COLO668 (cell line): ENCODE measurements around the gene ATP6V1B1.
"Not testable (repeated sequence)": the region's sequence is repeated elsewhere in the genome, so short reads cannot be mapped to it uniquely, and the experiment has no call there.

Experiments
- DNase-seq: peaks from one replicate; lab custom pipeline; 2025; ENCODE audit not compliant: unreplicated experiment; lab: John Stamatoyannopoulos, UW

ATP6V1B1 gene

DNA sequence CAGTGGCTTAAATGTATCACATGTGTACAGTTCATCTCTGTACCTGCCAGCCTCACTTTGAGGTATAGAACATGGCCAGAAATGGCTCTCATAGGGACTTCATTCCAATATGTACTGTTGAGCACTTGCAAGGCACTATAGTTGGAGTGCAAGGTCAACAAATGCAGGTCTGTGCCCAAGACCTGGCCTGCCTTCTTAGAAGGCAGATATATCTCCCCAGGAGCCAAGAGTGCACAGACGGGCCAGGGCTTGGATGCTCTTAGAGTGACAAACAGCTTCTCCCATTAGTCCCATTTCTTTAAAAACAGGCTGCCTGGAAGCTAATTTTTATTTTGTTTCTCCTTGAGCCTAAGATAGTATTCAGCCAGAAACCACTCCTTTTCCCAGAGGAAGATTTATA, 51.7 kb downstream of the ATP6V1B1 start:
- DNase-seq, result no peak

DNA sequence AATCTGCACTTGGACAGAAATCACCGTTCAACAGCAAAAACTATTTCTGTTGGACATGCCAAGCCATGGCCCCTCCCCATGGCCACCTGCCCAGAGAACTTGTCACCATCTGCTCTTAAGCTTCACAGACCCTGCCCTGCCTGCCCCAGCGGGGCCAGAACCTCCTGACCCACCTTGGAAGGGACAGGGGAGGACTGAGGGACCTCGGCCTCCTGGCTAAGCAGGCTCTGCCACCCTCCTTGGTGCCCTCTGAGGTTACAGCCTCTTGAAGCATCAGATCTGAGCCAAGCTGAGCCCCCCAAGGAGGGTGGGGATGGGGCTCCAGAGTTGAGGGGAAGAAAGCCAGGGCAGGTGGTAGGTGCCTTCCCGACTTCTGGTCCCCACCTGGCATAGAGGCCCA, 52.5 kb downstream of the ATP6V1B1 start:
- no peak for DNase-seq

DNA sequence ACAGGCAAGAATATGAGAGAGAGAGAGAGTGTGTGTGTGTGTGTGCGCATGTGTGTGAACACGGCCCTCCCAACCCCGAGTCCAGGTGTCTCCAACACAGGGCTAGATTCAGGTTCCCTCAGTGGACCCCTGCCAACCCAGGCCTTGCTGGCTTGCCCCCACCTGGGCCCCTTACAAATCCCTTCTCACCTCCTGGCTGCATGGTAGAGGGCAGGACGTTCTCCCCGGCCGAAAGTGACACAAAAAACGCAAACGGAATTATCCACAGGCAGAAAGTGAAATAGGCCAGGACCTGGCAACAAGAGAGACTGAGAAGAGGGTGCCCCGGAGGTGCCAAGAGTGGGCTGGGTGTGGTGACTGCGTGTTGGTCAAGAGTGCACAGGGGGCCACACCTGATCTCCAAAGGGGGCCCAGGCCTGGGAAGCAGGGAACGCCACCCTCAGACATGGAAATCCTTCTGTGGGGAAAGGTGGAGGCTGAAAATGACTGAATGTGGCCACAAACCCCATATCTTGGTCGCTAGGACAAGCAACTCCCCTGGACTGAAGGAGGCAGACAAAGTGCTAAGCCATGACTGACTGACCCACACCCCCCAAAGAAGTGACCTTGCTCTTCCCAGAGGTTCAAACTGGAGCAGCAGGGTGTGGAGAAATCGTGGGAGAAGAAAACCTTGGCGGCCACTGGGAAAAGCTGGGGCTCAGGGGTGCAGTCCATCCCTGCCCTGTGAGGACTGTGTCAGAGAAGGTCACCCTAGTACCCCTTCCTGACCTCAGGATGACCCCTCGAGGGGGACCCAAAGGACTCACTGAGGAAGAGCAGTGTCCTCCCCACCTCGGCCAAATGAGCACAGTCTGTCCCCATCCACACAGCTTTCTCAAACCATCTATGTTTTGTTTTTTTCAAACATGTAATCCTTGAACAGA, 53.3 kb downstream of the ATP6V1B1 start:
- DNase-seq, result no peak

DNA sequence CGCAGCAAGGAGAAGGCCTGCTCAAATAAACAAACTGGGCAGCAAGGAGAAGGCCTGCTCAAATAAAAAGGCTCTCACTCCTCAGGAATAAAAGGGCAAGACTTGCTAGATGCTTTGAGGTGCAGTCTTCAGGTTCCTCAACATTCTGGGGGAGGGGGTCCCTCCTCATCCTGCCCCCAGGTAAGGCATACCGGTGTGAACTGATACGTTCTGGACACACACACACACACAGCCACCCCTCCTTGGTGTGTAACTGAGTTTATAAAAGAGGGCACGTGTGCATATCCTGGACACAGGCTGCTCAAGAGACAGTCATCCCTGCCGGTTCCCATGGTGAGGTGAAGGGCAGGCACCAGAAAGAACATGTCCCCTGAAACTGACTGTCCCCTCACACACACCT, 54.5 kb downstream of the ATP6V1B1 start:
- DNase-seq, result no peak

DNA sequence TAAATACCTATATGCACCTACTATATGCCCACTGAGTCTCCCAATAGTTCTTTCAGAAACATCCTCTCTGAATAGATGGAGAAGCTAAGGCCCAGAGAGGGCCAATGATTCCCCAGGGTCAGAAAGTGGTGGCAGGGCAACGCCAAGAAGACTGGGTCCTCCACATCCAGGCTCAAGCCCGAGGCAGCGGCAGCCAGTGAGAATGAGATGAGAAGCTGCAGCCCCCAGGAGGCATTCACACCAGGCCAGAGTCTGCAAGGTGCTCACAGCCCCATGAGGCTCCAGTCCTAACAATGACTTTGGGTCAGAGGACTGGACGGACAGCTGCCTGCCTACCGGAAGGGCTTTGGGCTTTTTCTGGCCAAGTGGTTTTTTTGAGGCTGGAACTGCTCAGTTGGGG, 55.4 kb downstream of the ATP6V1B1 start:
- no peak for DNase-seq

DNA sequence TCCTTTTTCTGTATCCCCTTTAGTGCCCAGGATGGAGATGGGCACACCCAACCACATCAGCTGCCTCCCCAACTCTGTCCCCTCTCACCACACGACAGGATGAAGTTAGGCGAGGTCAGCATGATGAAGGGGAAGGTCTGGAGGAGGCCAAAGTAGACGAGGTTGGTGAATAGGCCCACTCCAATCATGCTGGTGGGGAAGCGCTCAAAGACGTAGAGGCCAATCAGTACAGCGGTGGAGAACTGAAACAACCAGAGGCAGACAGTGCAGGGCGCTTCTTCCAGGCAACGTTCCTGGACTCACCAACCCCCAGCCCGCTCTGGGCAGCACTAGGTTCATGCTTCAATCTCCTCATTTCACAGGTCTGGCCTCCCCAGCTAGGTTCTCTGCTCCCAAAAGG, 56.0 kb downstream of the ATP6V1B1 start:
- no peak for DNase-seq

DNA sequence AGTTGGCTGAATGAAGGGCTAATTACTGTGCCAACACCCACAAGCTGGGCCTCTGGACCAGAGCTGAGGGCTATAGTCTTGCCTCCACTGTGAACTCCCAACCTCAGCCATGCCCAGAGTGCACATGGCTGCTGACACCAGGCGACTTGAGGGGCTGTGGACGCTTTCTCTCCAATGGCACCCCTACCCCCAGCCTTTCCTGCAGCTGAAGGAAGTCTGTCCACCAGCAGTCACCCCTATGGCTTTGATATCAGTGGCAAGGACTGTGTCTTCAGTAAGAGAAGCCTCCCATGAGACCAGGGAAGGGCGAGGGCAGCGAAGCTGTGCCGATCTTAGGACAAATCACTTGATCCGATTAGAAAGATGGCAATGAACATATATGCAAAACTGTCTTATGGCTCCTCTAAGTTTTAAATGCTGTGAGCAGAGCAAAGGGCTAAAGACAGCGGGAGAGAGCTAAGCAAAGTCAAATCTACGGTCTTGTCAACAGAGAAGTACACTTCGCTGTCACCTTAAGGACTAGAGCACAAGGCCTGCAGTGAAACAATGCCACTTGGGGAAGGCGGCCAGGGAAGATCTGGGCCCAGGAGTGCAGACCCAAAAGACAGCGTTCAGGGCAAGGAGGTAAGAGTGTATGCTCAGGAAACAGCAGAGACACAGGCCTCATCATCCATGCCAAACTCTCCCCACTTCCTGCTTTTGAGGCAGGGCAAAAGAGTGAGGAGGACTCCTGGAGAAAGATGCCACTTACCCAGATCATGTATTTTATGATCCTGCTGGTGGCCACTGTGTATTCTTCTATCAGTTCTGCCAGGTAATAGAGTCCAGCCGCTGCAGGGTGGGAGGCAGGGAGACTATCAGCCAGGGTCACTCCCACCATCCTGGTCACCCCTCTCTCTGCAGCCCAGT, 57.5 kb downstream of the ATP6V1B1 start:
- DNase-seq, result no peak

DNA sequence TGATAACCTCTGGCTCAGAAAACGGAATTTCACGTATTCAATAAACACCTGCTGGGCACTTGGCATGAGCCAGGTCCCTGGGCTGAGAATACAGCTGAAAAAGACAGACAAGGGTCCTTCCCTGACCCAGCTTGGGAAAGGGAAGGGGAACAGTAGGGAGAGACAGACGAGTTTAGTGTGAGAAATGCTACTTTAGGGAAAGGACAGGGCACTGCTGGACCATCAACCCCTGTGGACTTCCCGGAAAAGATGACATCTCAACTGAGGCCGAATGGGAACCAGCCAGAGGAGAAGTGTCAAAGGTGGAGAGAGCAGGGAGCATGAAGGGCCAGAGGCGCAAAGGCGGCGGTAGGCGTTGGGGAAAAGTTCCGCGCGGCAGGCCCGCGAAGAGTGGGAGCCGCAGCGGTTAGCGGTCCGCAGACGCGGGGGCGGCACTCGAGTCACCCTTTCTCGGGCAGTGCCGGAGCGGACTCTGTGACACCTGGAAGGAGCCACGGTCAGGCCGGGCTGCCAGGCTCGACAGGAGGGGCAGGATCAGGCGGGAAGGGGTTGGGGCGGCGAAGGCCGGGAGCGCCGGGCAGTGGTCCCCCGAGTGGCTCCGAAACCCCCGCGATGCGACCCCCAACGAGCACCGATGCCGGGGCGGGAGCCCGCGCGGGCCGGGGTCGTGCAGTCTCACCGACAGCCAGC, 58.5 kb downstream of the ATP6V1B1 start:
- DNase-seq, result peak; percentile 35

DNA sequence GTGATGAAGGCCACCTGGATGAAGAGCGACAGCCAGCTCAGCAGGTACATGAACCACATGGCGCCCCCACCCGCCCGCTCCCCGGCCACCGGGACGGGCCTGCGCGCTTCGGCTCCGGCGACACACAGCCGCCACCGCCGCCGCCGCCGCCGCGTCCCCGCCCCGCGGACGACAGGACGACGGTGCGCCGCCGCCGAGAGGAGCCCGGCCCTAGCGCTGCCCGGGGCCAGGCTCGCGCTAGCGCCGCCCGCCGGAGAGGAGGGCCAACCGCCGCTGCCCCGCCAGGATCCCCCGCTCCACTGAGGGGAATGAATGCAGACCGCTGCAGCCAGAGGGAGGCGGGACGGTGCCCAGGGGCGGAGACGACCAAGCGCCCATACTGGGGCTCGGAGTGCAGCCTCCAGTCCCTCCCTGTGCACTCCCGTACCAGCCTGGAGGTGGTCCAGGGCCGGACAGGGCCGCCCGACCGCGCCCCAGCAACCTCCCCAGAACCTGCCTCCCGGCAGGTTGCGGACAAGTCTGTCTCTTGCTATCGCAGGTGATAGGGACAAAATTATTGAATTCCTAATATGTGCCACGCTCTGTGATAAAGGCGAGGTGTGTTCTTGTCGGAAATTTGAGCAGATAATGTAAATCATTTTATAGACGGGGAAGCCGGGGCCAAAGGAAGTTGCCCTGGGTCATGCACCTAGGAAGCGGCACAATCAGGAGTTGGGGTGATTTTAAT, 59.2 kb downstream of the ATP6V1B1 start, which contains the start of gene TEX261:
TSS of gene TEX261 (minus strand) at position 175 of the 727 bp plus-strand sequence. CDS start at position 59, 116 bp downstream.
- peak; percentile 95 for DNase-seq

DNA sequence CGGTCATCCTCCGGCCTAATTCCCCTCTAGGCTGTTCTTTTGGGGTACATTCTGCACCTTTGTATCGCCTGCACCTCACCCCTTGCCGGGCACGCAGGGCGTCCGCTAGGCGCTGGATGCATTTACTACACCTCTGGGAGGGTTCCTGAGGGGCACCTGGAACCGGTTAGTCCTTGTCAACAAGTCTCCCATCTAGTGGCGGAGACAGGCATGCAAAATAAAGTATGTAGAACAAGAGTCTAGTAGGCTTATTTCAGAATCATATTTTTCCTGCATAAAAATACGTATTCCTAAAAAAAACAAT, 59.7 kb downstream of the ATP6V1B1 start:
- peak; percentile 65 for DNase-seq

DNA sequence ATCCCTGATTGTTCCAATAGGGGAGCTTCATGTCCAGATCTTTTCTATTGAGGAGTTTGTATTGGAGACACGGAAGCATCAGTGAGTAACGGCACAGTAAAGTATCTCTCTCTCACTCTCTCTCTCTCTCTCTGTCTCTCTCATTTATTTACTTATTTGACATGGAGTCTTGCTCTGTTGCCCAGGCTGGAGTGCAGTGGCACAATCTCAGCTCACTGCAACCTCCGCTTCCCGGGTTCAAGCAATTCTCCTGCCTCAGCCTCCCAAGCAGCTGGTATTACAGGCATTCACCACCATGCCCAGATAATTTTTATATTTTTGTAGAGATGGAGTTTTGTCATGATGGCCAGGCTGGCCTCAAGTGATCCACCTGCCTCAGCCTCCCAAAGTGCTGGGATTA, 63.2 kb downstream of the ATP6V1B1 start:
- DNase-seq, result not testable (repeated sequence)

DNA sequence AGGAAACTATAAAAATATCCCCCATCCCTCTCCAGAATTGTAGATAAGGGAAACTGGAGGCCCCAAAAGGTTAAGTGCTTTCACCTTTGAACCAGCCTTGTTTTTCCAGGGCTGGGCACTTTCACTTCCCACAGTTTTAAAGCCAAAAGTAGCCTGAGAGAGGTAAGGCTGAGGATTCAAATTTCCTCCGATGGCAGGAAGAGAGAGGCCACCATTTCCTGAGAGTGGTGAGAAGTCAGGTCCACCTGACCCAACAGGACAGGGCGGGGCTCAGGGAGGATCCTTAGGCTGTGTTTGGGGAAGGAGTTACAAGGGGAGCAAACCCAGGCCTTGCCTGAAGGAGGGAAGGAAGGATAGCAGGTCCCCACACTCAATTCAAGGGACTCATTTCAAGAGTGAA, 63.7 kb downstream of the ATP6V1B1 start:
- DNase-seq, result no peak

DNA sequence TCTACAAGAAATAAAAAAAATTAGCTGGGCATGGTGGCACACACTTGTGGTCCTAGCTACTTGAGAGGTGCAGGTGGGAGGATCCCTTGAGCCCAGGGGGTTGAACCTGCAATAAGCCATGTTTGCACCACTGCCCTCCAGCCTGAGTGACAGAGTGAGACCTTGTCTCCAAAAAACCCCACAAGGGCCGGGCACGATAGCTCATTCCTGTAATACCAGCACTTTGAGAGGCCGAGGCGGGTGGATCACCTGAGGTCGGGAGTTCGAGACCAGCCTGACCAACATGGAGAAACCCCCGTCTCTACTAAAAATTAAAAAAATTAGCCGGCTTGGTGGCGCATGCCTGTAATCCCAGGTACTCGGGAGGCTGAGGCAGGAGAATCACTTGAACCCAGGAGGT, 64.2 kb downstream of the ATP6V1B1 start:
- not testable (repeated sequence) for DNase-seq

DNA sequence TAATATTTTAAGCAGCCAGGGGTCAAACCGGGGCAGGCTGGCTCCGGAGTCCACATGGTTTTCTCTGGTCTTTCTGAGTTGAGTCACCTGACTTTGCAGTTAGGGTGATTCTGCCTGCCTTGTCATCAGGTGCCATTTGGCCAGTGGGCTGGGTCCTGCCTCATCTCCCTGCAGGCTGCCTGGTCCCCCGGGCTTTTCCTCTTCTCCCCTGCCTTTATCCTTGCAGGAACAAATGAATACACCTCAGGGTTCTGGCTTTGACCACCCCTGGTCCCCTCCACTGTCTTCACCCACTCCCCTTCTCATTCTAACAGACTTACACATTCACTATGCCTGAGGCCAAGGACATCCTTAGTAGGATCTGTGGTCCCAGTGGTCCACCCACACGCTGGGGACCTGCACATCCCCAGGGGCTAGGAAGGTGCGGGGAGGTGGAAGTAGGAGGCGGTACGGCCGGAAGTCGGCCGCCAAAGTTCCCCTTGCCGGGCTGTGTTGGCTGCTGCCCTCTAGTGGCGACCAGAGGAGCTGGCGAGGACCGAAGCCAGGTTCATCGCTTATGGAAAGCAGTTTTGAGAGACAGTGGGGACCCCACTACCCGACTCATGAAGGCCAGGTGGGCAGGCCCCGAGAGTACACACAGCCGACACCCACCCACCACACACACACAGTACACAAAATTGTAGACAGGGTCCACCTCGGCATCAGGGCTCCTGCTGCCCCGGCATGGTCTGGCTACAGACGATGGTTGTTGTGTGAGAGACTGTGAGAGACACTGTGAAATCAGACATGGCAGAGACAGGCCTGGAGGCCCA, 65.3 kb downstream of the ATP6V1B1 start:
- peak; percentile 76 for DNase-seq

DNA sequence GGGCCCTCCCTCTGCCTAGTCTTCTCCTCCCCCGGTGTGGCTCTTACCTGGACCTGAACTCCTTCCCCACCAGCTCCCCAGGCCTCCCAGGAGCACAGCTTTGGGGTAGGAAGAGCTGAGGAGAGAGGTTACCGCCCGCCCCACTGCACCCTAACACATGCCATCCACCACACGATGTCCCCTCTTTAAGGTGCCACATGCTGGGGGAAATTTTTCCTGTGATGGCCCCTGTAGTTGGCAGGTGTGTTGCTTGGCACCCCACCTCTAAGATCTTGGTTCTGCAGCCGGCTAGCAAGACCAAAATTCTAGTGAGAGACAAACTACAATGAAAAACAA, 65.9 kb downstream of the ATP6V1B1 start:
- DNase-seq, result no peak

DNA sequence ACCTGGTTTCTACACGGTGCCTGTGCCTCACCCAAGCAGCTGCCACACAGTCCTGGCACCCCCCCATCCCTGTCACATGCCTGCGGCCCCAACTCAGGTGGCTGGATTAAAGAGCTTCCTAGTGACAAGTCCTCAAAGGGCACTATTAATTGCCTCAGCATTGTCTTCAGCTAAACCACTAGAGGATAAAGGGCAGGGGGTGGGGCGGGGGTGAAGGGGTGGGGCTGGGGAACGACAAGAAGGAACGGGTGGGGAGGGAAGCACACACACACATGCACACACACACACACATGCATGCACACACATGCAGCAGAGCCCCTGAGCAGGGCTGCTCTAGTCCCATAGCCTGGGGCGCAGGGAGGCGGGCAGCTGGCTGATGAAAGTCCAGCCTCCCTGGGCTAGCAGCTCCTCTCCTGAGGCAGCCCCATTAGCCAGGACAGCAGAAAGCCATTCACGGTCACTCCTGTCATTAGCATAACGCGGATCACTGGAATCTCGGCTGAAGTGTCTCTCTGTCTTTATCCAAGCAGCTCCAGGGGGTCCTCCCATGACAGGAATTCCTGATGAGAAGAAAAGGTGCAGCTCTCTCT, 66.4 kb downstream of the ATP6V1B1 start:
- peak; percentile 65 for DNase-seq

DNA sequence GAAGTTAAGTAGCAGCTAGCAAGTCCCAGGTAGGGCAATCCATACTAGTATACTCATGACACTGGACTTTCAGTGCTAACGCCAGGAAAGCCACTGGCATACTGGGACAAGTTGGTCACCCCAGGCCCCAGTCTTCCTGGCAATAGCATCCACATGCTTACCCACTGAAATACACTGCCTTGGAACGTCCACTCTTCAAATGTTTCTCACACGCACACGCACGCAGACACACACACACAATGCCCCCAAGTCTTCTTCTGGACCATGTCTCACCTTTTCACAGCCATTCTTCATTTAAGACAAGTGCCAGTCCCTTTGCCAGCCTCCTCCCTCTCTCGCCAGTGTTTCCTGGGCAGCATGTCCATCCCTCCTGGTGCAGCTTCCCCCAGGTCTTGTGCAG, 67.7 kb downstream of the ATP6V1B1 start:
- no peak for DNase-seq

DNA sequence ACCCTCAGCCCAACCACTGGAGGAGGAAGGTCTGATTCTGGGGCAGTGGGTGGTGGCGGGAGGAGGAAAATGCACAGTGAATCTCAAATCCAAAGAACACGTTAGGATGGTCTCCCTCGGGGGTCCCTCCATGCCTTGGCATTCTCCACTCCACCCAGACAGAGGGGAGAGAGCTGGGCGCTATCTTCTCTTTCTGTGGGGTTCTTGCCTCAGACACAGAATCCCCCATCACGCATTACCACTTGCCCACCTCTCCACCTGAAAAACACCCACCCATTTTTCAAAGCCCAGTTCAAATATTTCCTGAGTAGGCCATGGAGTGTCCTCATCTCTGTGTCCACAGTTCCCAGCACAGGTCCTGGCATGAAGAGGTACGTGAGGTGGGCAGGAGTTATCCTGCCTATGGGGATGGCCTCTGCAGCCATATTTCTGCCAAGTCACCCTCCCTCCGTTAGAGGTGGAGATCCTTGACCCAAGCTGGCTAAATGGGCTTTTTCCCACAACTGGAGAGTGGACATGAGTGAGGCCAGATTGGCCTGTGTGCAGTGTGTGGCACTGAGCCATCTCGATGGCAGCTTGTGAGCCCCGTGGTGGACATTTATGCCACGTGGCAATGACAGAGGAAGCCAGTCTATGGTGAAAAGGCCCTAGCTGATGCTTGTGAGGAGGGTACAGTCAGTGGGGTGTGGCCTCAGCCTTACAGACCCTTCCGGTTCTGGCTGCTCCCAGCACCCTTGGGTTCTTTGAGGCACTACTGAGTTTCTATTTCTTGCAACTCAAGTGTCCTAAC, 68.5 kb downstream of the ATP6V1B1 start:
- DNase-seq, result no peak

DNA sequence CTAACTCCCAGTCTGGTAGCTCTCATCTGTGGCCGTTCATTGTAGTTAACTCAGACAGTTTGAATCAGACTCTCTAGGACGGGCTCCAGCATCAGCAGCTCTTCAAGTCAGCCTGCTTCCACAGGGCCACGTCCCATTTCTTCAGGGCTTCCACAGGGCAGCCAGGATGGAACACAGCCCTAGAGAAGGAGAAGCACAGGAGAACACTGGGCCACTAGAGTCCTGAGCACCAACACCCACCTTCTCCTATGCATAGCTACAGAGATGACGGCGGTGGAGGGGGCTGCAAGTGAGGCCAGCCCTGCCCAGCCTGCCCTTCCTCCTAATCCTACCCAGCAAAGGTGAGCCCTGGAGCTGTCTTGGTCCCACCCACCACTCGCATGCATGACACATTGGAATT, 69.2 kb downstream of the ATP6V1B1 start:
- no peak for DNase-seq
